GM23338 (cell line): ENCODE results near the gene HDAC1.

Experiments used
- CTCF ChIP-seq, 2 experiments: fragments of 200-600 bp in 1 of 2; sonication (generic) in 1 of 2; conservative IDR thresholded peaks; 2 replicates each; pipeline versions ENCODE4 v1.5.1 to v1.6.1; 2016 to 2017; ENCODE audit warnings: antibody characterized with exemption in 2 of 2, low read depth in 2 of 2, mild to moderate bottlenecking in 2 of 2, moderate library complexity in 1 of 2
- EZH2 ChIP-seq: fragments of 200-600 bp; sonication (generic); IDR thresholded peaks from one replicate; pipeline ENCODE4 v1.8.0; 2017; ENCODE audit warnings: antibody characterized with exemption, mild to moderate bottlenecking, low read depth; ENCODE audit not compliant: unreplicated experiment
- EZH2phosphoT487 ChIP-seq: fragments of 200-600 bp; sonication (generic); IDR thresholded peaks from one replicate; pipeline ENCODE4 v1.8.1; 2018; ENCODE audit warnings: antibody characterized with exemption; ENCODE audit not compliant: unreplicated experiment
- POLR2AphosphoS5 ChIP-seq: IDR thresholded peaks from 2 replicates; pipeline ENCODE4 v1.6.1; 2016; ENCODE audit warnings: antibody characterized with exemption, low read depth
- ZNF114 ChIP-seq: fragments of 250-450 bp; sonication (Bioruptor Pico); IDR thresholded peaks from 2 replicates; pipeline ENCODE4 v1.5.0; 2020; ENCODE audit warnings: mild to moderate bottlenecking, moderate library complexity

- TF ChIP-seq POLR2AphosphoS5 (no peak), EZH2phosphoT487 (no peak), EZH2 (no peak), CTCF (conservative IDR thresholded peaks at IDR 0.05; ENCODE audit: low read depth in 2 of 2) (no peak), ZNF114 (no peak)
These were observed 49.4 kb downstream of the HDAC1 start for GRCh38 chr1:32341186-32341757.
